ENCODE results near the gene CALML5. TPM values are rescaled to one million over a fixed set of nuclear protein-coding genes. Genes with fewer than 3 reads are reported as not detected.

Gene CALML5
- total RNA-seq, 4 donors from 2014 or later, result not detected

DNA sequence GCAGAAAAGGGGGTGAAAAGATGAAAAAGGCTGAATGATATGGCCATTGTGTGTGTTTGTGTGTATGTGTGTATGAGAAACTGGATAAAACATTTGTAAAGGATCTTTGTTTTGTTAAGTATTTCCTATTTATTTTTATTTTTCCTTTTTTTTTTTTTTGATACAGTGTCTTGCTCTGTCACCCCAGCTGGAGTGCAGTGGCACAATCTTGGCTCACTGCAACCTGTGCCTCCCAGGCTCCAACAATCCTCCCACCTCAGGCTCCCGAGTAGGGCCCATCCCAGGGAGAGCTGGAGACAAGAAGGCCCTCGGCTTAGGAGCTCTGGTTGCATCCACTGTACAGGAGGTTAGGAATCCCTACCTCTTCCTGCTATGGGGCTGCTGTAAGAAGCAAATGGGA, 6.9 kb upstream of the CALML5 start:
- H3K27me3 ChIP-seq, result no peaks in the 10 kb centered on the region
- H3K27ac ChIP-seq, result no peak overlapping the region
- TF ChIP-seq POLR2A (IDR thresholded peaks at IDR 0.05), result no peak
- TF ChIP-seq, protein P1, sequence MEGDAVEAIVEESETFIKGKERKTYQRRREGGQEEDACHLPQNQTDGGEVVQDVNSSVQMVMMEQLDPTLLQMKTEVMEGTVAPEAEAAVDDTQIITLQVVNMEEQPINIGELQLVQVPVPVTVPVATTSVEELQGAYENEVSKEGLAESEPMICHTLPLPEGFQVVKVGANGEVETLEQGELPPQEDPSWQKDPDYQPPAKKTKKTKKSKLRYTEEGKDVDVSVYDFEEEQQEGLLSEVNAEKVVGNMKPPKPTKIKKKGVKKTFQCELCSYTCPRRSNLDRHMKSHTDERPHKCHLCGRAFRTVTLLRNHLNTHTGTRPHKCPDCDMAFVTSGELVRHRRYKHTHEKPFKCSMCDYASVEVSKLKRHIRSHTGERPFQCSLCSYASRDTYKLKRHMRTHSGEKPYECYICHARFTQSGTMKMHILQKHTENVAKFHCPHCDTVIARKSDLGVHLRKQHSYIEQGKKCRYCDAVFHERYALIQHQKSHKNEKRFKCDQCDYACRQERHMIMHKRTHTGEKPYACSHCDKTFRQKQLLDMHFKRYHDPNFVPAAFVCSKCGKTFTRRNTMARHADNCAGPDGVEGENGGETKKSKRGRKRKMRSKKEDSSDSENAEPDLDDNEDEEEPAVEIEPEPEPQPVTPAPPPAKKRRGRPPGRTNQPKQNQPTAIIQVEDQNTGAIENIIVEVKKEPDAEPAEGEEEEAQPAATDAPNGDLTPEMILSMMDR (IDR thresholded peaks at IDR 0.05), result no peak
- no peaks in the 10 kb centered on the region for H3K36me3 ChIP-seq
- DNase-seq, result peak in 1 of 3 donors; percentile 20
- peaks cover 0 to 19% (median 0%) of the 10 kb centered on the region in 4 donors for H3K4me1 ChIP-seq
- no peak overlapping the region for H3K4me3 ChIP-seq
- no peaks in the 10 kb centered on the region for H3K9me3 ChIP-seq

DNA sequence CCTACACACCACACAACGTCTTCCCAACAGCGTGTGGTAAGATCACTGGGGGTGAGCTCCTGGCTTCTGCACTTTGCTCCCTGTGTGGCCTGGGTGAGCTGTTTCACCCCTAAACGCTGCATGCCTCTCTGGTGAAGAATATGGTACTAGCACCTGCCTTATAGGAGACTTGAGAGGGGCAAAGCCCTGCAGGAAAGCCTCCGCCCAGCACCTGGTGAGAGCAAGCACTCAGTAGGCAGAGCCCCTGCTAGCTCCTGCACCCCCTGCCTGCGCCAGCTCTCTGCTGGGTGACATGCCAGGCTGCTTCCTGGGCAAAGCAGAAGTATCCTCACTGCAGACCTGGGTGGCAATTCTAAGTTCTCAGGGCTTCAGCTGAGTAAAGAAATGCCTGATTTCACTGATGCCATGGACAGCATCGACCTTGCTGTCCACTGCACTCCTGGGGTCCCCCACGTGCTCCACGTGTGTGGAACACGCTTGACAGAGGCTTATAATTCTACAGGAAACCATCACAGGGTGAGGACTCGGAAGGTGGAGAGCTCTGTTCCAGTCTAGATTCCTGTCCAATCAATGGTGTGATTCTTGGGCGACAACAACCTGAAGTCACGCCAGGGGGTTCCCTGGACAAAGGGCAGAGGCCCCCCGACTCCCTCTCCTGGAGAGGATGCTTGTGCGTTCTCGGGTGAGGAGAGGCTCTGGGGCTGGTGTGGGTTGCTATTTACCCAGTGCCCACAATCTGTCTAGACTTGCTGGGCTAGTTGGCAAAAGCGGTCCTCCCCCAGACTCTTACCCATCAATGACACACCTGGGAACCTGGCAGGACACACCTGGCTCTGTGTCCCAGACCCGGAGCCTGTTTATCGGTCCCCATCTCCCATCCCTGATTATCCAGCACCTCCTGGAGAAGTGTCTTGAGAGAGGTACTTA, 5.0 kb upstream of the CALML5 start:
- Histone ChIP-seq H3K4me3 (no peak overlapping the region), H3K36me3 (no peaks in the 10 kb centered on the region), H3K27ac (peak overlapping the region in 1 of 4 donors; percentile 66), H3K27me3 (no peaks in the 10 kb centered on the region), H3K9me3 (no peaks in the 10 kb centered on the region), H3K4me1 (peaks cover 0 to 19% (median 0%) of the 10 kb centered on the region in 4 donors)
- DNase-seq, result peak in 1 of 3 donors; percentile 56
- TF ChIP-seq POLR2A (IDR thresholded peaks at IDR 0.05), result no peak
- TF ChIP-seq, protein P1 (IDR thresholded peaks at IDR 0.05), result no peak

DNA sequence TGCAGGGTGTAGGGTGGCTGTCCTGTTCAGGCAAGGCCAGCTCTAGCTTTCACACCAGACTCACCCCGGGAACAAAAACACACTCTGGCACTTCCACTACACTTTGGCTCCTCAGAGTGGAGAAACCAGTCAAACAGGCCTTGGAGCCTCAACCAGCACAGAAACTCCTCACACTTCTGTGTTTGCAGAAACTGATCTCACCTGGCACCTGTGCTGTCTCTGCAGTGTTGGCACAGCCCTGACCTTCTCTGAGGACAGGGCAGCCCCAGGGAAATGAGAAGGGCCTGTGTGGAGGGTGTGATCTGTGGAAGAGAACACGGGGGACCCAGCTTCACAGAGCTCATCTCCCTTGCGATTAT, 4.1 kb upstream of the CALML5 start:
- Histone ChIP-seq H3K4me1 (peaks cover 0 to 19% (median 0%) of the 10 kb centered on the region in 4 donors), H3K4me3 (no peak overlapping the region), H3K27ac (peak overlapping the region in 1 of 4 donors; percentile 66), H3K36me3 (no peaks in the 10 kb centered on the region), H3K9me3 (no peaks in the 10 kb centered on the region), H3K27me3 (no peaks in the 10 kb centered on the region)
- no peak for TF ChIP-seq POLR2A (IDR thresholded peaks at IDR 0.05)
- TF ChIP-seq, protein P1 (IDR thresholded peaks at IDR 0.05), result no peak
- DNase-seq, result peak in 2 of 3 donors; percentile 56 to 60

DNA sequence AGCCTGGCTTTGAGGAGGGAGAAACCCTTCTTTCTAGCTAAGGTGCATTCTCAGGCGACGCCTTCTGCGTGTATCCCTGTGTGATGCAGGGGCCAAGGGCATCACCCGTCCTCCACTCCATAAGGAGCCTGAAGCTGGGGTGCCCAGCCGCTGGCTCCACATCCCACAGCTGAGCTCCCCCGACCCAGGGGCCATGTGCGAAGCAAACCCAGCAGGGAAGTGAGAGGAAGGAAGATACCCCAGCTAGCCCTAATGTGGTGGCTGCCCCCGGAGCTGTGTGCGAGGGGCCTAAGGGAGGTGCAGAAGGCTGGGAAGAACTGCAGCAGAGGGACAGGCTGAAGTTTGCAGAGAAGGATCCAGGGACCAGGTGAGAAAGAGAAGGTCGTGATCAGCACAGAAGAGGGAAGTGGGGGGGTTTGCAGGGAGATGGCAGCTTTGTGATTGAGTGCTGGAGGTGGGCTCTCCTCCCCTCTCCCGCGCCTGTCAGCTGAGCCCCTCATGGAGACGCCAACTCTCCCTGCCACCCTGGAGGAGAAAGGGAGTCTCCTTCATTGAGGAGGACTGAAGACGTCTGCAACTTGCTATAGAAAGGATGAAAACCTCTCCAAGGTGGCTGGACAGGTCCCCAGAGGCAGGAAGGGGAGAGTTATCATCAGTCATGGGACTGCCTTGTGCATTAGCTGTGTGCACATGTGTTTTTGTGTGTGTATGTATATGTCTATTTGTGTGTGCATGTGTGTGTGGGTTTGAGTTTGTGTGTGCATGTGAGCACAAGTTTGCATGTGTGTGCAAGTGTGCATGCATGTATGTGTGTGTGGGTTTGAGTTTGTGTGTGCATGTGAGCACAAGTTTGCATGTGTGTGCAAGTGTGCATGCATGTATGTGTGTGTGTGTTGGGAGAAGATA, 3.5 kb upstream of the CALML5 start:
- DNase-seq, result peak in 1 of 3 donors; percentile 39
- Histone ChIP-seq H3K27ac (peak overlapping the region in 1 of 4 donors; percentile 66), H3K27me3 (no peaks in the 10 kb centered on the region), H3K4me1 (peaks cover 0 to 19% (median 0%) of the 10 kb centered on the region in 4 donors), H3K9me3 (no peaks in the 10 kb centered on the region), H3K4me3 (no peak overlapping the region), H3K36me3 (no peaks in the 10 kb centered on the region)
- TF ChIP-seq, protein P1 (IDR thresholded peaks at IDR 0.05), result no peak
- no peak for TF ChIP-seq POLR2A (IDR thresholded peaks at IDR 0.05)

DNA sequence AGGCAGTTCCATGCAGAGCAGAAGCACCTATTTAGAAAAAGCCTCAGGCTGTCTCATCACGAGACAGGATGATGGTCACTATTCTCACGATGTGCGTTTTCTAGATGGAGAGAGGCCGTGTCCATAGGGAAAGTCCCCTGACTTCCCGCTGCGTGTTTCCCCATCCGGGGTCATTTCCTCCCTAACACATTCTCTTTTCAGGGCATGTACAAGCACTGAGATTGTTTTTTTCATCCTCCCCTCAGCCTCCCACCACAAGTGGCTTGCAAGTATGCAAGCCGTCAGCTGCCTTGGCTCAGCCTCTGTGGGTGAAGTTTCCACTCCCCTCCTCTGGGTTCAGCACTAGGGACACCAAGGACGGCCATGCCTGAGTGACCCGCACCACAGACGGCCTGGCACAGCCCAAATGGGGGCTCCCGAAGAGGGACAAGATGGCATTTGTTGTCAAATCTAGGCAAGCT, 2.7 kb upstream of the CALML5 start:
- H3K27ac ChIP-seq, result no peak overlapping the region
- no peak overlapping the region for H3K4me3 ChIP-seq
- TF ChIP-seq, protein P1 (IDR thresholded peaks at IDR 0.05), result no peak
- TF ChIP-seq POLR2A (IDR thresholded peaks at IDR 0.05), result no peak
- H3K27me3 ChIP-seq, result no peaks in the 10 kb centered on the region
- DNase-seq, result no peak
- H3K9me3 ChIP-seq, result no peaks in the 10 kb centered on the region
- H3K4me1 ChIP-seq, result peaks cover 0 to 19% (median 0%) of the 10 kb centered on the region in 4 donors
- no peaks in the 10 kb centered on the region for H3K36me3 ChIP-seq

Measured in Peyer's patch (tissue), 4 donors.